Skeletal muscle satellite cell (primary cell): ENCODE data around the gene UBE2E3.
A peak's percentile ranks its signal among the peaks of the same experiment; 100 is the strongest.
"Not testable (repeated sequence)": the region's sequence is repeated elsewhere in the genome, so short reads cannot be mapped to it uniquely, and the experiment has no call there.

Experiments
- H3K27me3 ChIP-seq: 2 replicates; pipeline ENCODE4 v1.7.0; 2013; ENCODE audit warnings: low read length; ENCODE audit not compliant: control insufficient read depth, insufficient read depth
- H3K36me3 ChIP-seq: 2 replicates; pipeline ENCODE4 v1.7.0; 2013; ENCODE audit warnings: mild to moderate bottlenecking, control low read depth, low read length; ENCODE audit not compliant: insufficient read depth
- H3K4me1 ChIP-seq: 2 replicates; pipeline ENCODE4 v1.7.0; 2013; ENCODE audit warnings: low read length; ENCODE audit not compliant: control insufficient read depth, insufficient read depth
- H3K4me2 ChIP-seq: 2 replicates; pipeline ENCODE4 v1.7.0; 2013; ENCODE audit warnings: mild to moderate bottlenecking, low read length
- H3K4me3 ChIP-seq: 2 replicates; pipeline ENCODE4 v1.7.0; 2013; ENCODE audit warnings: low read length
- H3K9ac ChIP-seq: 2 replicates; pipeline ENCODE4 v1.7.0; 2013; ENCODE audit warnings: mild to moderate bottlenecking, low read depth, low read length, moderate library complexity
- H3K9me3 ChIP-seq: replicated peaks from 2 replicates; pipeline ENCODE4 v1.7.0; 2013; ENCODE audit warnings: mild to moderate bottlenecking, control low read depth, low read length

UBE2E3 gene

GRCh38 chr2:181091920-181092319 is 111.5 kb downstream of the UBE2E3 start:
- not testable (repeated sequence) for H3K9ac ChIP-seq, H3K4me2 ChIP-seq, H3K4me3 ChIP-seq, H3K27me3 ChIP-seq, H3K9me3 ChIP-seq, H3K36me3 ChIP-seq, H3K4me1 ChIP-seq

- H3K4me3 ChIP-seq = no peak overlapping the region
- no peaks in the 10 kb centered on the region for H3K36me3 ChIP-seq
- no peaks in the 10 kb centered on the region for H3K4me1 ChIP-seq
- H3K4me2 ChIP-seq = no peak overlapping the region
- no peaks in the 10 kb centered on the region for H3K27me3 ChIP-seq
- H3K9ac ChIP-seq = no peak overlapping the region
- no peaks in the 10 kb centered on the region for H3K9me3 ChIP-seq
Measured at GRCh38 chr2:181095486-181095885, 115.1 kb downstream of the UBE2E3 start.

- Histone ChIP-seq H3K36me3 (no peaks in the 10 kb centered on the region), H3K27me3 (no peaks in the 10 kb centered on the region), H3K4me1 (peaks cover 29% of the 10 kb centered on the region), H3K9ac (no peak overlapping the region), H3K4me3 (no peak overlapping the region), H3K9me3 (no peaks in the 10 kb centered on the region), H3K4me2 (no peak overlapping the region)
Measured at GRCh38 chr2:181103659-181104058, 123.3 kb downstream of the UBE2E3 start.

- no peaks in the 10 kb centered on the region for H3K9me3 ChIP-seq
- H3K36me3 ChIP-seq = no peaks in the 10 kb centered on the region
- no peak overlapping the region for H3K9ac ChIP-seq
- no peak overlapping the region for H3K4me2 ChIP-seq
- no peak overlapping the region for H3K4me3 ChIP-seq
- H3K27me3 ChIP-seq = no peaks in the 10 kb centered on the region
- peaks cover 29% of the 10 kb centered on the region for H3K4me1 ChIP-seq
Measured at GRCh38 chr2:181104512-181105115, 124.2 kb downstream of the UBE2E3 start.

- H3K9ac ChIP-seq = no peak overlapping the region
Measured at GRCh38 chr2:181105562-181105961, 125.2 kb downstream of the UBE2E3 start.

GRCh38 chr2:181106229-181106628 is 125.8 kb downstream of the UBE2E3 start:
- H3K4me1 ChIP-seq = peaks cover 29% of the 10 kb centered on the region
- H3K9me3 ChIP-seq = no peaks in the 10 kb centered on the region
- H3K4me2 ChIP-seq = no peak overlapping the region
- no peak overlapping the region for H3K9ac ChIP-seq
- no peak overlapping the region for H3K4me3 ChIP-seq
- H3K36me3 ChIP-seq = no peaks in the 10 kb centered on the region
- H3K27me3 ChIP-seq = no peaks in the 10 kb centered on the region

More at GRCh38 chr2:181105562-181105961, 125.2 kb downstream of the UBE2E3 start:
- Histone ChIP-seq H3K4me1 (peaks cover 29% of the 10 kb centered on the region), H3K27me3 (no peaks in the 10 kb centered on the region), H3K4me3 (no peak overlapping the region), H3K4me2 (no peak overlapping the region), H3K36me3 (no peaks in the 10 kb centered on the region), H3K9me3 (no peaks in the 10 kb centered on the region)

GRCh38 chr2:181106789-181107627 is 126.6 kb downstream of the UBE2E3 start:
- H3K4me2 ChIP-seq = peak overlapping the region; percentile 50
- H3K4me3 ChIP-seq = no peak overlapping the region
- H3K9me3 ChIP-seq = no peaks in the 10 kb centered on the region
- H3K27me3 ChIP-seq = no peaks in the 10 kb centered on the region
- H3K9ac ChIP-seq = peak overlapping the region; percentile 13
- no peaks in the 10 kb centered on the region for H3K36me3 ChIP-seq
- H3K4me1 ChIP-seq = peaks cover 29% of the 10 kb centered on the region

- H3K9me3 ChIP-seq = no peaks in the 10 kb centered on the region
- H3K36me3 ChIP-seq = no peaks in the 10 kb centered on the region
- peaks cover 29% of the 10 kb centered on the region for H3K4me1 ChIP-seq
- H3K9ac ChIP-seq = peak overlapping the region; percentile 13
- H3K27me3 ChIP-seq = no peaks in the 10 kb centered on the region
- H3K4me2 ChIP-seq = peak overlapping the region; percentile 50
- H3K4me3 ChIP-seq = no peak overlapping the region
Measured at GRCh38 chr2:181107628-181107945, 127.2 kb downstream of the UBE2E3 start.

GRCh38 chr2:181111059-181111458 is 130.7 kb downstream of the UBE2E3 start:
- H3K9ac ChIP-seq = no peak overlapping the region

GRCh38 chr2:181112916-181113315 is 132.5 kb downstream of the UBE2E3 start:
- Histone ChIP-seq H3K9me3 (no peaks in the 10 kb centered on the region), H3K27me3 (no peaks in the 10 kb centered on the region), H3K9ac (no peak overlapping the region), H3K36me3 (no peaks in the 10 kb centered on the region), H3K4me3 (no peak overlapping the region), H3K4me2 (no peak overlapping the region), H3K4me1 (no peaks in the 10 kb centered on the region)

More at GRCh38 chr2:181111059-181111458, 130.7 kb downstream of the UBE2E3 start:
- Histone ChIP-seq H3K9me3 (no peaks in the 10 kb centered on the region), H3K4me1 (peaks cover 15% of the 10 kb centered on the region), H3K27me3 (no peaks in the 10 kb centered on the region), H3K36me3 (no peaks in the 10 kb centered on the region), H3K4me2 (no peak overlapping the region), H3K4me3 (no peak overlapping the region)
